Measurements from ENCODE around the gene KCNQ5.

KCNQ5 gene

GRCh38 chr6:72650081-72650745 lies 28.3 kb downstream of the KCNQ5 start:
- Mint-ChIP-seq H3K36me3 (ENCODE audit: low read depth) (no peaks in the 10 kb centered on the region), H3K9me3 (no peaks in the 10 kb centered on the region), H3K27me3 (no peaks in the 10 kb centered on the region), H3K27ac (no peak overlapping the region), H3K4me1 (ENCODE audit: low read depth) (peaks cover 6% of the 10 kb centered on the region), H3K4me3 (no peak overlapping the region)
- intact Hi-C loops (cut with micrococcal nuclease) = no loop called here

- Mint-ChIP-seq H3K9me3 (no peaks in the 10 kb centered on the region), H3K4me3 (no peak overlapping the region), H3K27me3 (no peaks in the 10 kb centered on the region), H3K27ac (no peak overlapping the region), H3K36me3 (ENCODE audit: low read depth) (no peaks in the 10 kb centered on the region), H3K4me1 (ENCODE audit: low read depth) (peaks cover 6% of the 10 kb centered on the region)
- intact Hi-C loops (cut with micrococcal nuclease) = no loop called here
Measured at GRCh38 chr6:72651174-72651573, 29.3 kb downstream of the KCNQ5 start.

GRCh38 chr6:72651967-72652956 lies 30.4 kb downstream of the KCNQ5 start:
- Mint-ChIP-seq H3K27me3 (no peaks in the 10 kb centered on the region), H3K36me3 (ENCODE audit: low read depth) (no peaks in the 10 kb centered on the region), H3K9me3 (no peaks in the 10 kb centered on the region), H3K27ac (no peak overlapping the region), H3K4me3 (no peak overlapping the region), H3K4me1 (ENCODE audit: low read depth) (peaks cover 6% of the 10 kb centered on the region)
- intact Hi-C loops (cut with micrococcal nuclease) = no loop called here

- Mint-ChIP-seq H3K9me3 (no peaks in the 10 kb centered on the region), H3K27ac (no peak overlapping the region), H3K4me1 (ENCODE audit: low read depth) (peaks cover 6% of the 10 kb centered on the region), H3K4me3 (no peak overlapping the region), H3K27me3 (no peaks in the 10 kb centered on the region), H3K36me3 (ENCODE audit: low read depth) (no peaks in the 10 kb centered on the region)
- intact Hi-C loops (cut with micrococcal nuclease) = no loop called here
Measured at GRCh38 chr6:72653026-72653425, 31.2 kb downstream of the KCNQ5 start.

GRCh38 chr6:72654071-72654621 lies 32.3 kb downstream of the KCNQ5 start:
- H3K4me1 Mint-ChIP-seq (ENCODE audit: low read depth) = peaks cover 6% of the 10 kb centered on the region
- H3K4me3 Mint-ChIP-seq = no peak overlapping the region
- H3K27ac Mint-ChIP-seq = no peak overlapping the region
- intact Hi-C loops (cut with micrococcal nuclease) = no loop called here
- H3K9me3 Mint-ChIP-seq = no peaks in the 10 kb centered on the region
- no peaks in the 10 kb centered on the region for H3K36me3 Mint-ChIP-seq (ENCODE audit: low read depth)
- no peaks in the 10 kb centered on the region for H3K27me3 Mint-ChIP-seq

GRCh38 chr6:72657407-72658197 lies 35.7 kb downstream of the KCNQ5 start:
- Mint-ChIP-seq H3K4me3 (no peak overlapping the region), H3K27me3 (no peaks in the 10 kb centered on the region), H3K4me1 (ENCODE audit: low read depth) (peaks cover 6% of the 10 kb centered on the region), H3K36me3 (ENCODE audit: low read depth) (no peaks in the 10 kb centered on the region), H3K9me3 (no peaks in the 10 kb centered on the region), H3K27ac (no peak overlapping the region)
- intact Hi-C loops (cut with micrococcal nuclease) = no loop called here

- no peaks in the 10 kb centered on the region for H3K4me1 Mint-ChIP-seq (ENCODE audit: low read depth)
- no peaks in the 10 kb centered on the region for H3K36me3 Mint-ChIP-seq (ENCODE audit: low read depth)
- no peak overlapping the region for H3K4me3 Mint-ChIP-seq
- H3K9me3 Mint-ChIP-seq = no peaks in the 10 kb centered on the region
- intact Hi-C loops (cut with micrococcal nuclease) = no loop called here
- H3K27ac Mint-ChIP-seq = no peak overlapping the region
- H3K27me3 Mint-ChIP-seq = no peaks in the 10 kb centered on the region
Measured at GRCh38 chr6:72659754-72660153, 37.9 kb downstream of the KCNQ5 start.

- H3K9me3 Mint-ChIP-seq = no peaks in the 10 kb centered on the region
- H3K4me3 Mint-ChIP-seq = no peak overlapping the region
- no peaks in the 10 kb centered on the region for H3K4me1 Mint-ChIP-seq (ENCODE audit: low read depth)
- H3K27me3 Mint-ChIP-seq = no peaks in the 10 kb centered on the region
- intact Hi-C loops (cut with micrococcal nuclease) = no loop called here
- no peak overlapping the region for H3K27ac Mint-ChIP-seq
- no peaks in the 10 kb centered on the region for H3K36me3 Mint-ChIP-seq (ENCODE audit: low read depth)
Measured at GRCh38 chr6:72661411-72661810, 39.5 kb downstream of the KCNQ5 start.

GRCh38 chr6:72665599-72665998 lies 43.7 kb downstream of the KCNQ5 start:
- no peaks in the 10 kb centered on the region for H3K36me3 Mint-ChIP-seq (ENCODE audit: low read depth)
- no peaks in the 10 kb centered on the region for H3K9me3 Mint-ChIP-seq
- intact Hi-C loops (cut with micrococcal nuclease) = no loop called here
- H3K27me3 Mint-ChIP-seq = no peaks in the 10 kb centered on the region
- H3K4me3 Mint-ChIP-seq = no peak overlapping the region
- no peaks in the 10 kb centered on the region for H3K4me1 Mint-ChIP-seq (ENCODE audit: low read depth)
- no peak overlapping the region for H3K27ac Mint-ChIP-seq

GRCh38 chr6:72669324-72669723 lies 47.5 kb downstream of the KCNQ5 start:
- H3K4me1 Mint-ChIP-seq (ENCODE audit: low read depth) = no peaks in the 10 kb centered on the region
- intact Hi-C loops (cut with micrococcal nuclease) = no loop called here
- no peaks in the 10 kb centered on the region for H3K27me3 Mint-ChIP-seq
- no peaks in the 10 kb centered on the region for H3K9me3 Mint-ChIP-seq
- H3K4me3 Mint-ChIP-seq = no peak overlapping the region
- H3K36me3 Mint-ChIP-seq (ENCODE audit: low read depth) = no peaks in the 10 kb centered on the region
- no peak overlapping the region for H3K27ac Mint-ChIP-seq

- no peak overlapping the region for H3K4me3 Mint-ChIP-seq
- H3K27me3 Mint-ChIP-seq = no peaks in the 10 kb centered on the region
- H3K4me1 Mint-ChIP-seq (ENCODE audit: low read depth) = no peaks in the 10 kb centered on the region
- H3K36me3 Mint-ChIP-seq (ENCODE audit: low read depth) = no peaks in the 10 kb centered on the region
- intact Hi-C loops (cut with micrococcal nuclease) = no loop called here
- no peak overlapping the region for H3K27ac Mint-ChIP-seq
- H3K9me3 Mint-ChIP-seq = no peaks in the 10 kb centered on the region
Measured at GRCh38 chr6:72672906-72673305, 51.0 kb downstream of the KCNQ5 start.

- Mint-ChIP-seq H3K9me3 (no peaks in the 10 kb centered on the region), H3K36me3 (ENCODE audit: low read depth) (no peaks in the 10 kb centered on the region), H3K4me1 (ENCODE audit: low read depth) (no peaks in the 10 kb centered on the region), H3K4me3 (no peak overlapping the region), H3K27ac (no peak overlapping the region), H3K27me3 (no peaks in the 10 kb centered on the region)
- intact Hi-C loops (cut with micrococcal nuclease) = no loop called here
Measured at GRCh38 chr6:72674842-72675241, 53.0 kb downstream of the KCNQ5 start.

- Mint-ChIP-seq H3K9me3 (no peaks in the 10 kb centered on the region), H3K4me1 (ENCODE audit: low read depth) (no peaks in the 10 kb centered on the region), H3K36me3 (ENCODE audit: low read depth) (no peaks in the 10 kb centered on the region), H3K27ac (no peak overlapping the region), H3K27me3 (no peaks in the 10 kb centered on the region), H3K4me3 (no peak overlapping the region)
- intact Hi-C loops (cut with micrococcal nuclease) = no loop called here
Measured at GRCh38 chr6:72675396-72675795, 53.5 kb downstream of the KCNQ5 start.

- no peak overlapping the region for H3K4me3 Mint-ChIP-seq
- H3K27ac Mint-ChIP-seq = no peak overlapping the region
- no peaks in the 10 kb centered on the region for H3K4me1 Mint-ChIP-seq (ENCODE audit: low read depth)
- no peaks in the 10 kb centered on the region for H3K27me3 Mint-ChIP-seq
- H3K36me3 Mint-ChIP-seq (ENCODE audit: low read depth) = no peaks in the 10 kb centered on the region
- intact Hi-C loops (cut with micrococcal nuclease) = no loop called here
- H3K9me3 Mint-ChIP-seq = no peaks in the 10 kb centered on the region
Measured at GRCh38 chr6:72676995-72677394, 55.1 kb downstream of the KCNQ5 start.

Measured in dendritic cell treated with granulocyte-macrophage colony-stimulating factor and Interleukin-4, amounts not matched to agents 40 ng/mL and 50 ng/mL, for 4 days (primary cell).